DOHH2 (cell line): ENCODE measurements around the gene ANXA2.

Source experiments
- EZH2phosphoT487 ChIP-seq: fragments of 200-600 bp; sonication (generic); IDR thresholded peaks from 2 replicates; pipeline ENCODE4 v1.6.1; 2017; ENCODE audit warnings: borderline replicate concordance, mild to moderate bottlenecking, antibody characterized with exemption, low read length, moderate library complexity, mixed read lengths
- TF ChIP-seq, protein P1 (sequence below): fragments of 200-600 bp; sonication (generic); IDR thresholded peaks from one replicate; pipeline ENCODE4 v1.5.1; 2014; ENCODE audit warnings: antibody characterized with exemption, mild to moderate bottlenecking, low read depth, low read length; ENCODE audit not compliant: poor library complexity, severe bottlenecking

DNA sequence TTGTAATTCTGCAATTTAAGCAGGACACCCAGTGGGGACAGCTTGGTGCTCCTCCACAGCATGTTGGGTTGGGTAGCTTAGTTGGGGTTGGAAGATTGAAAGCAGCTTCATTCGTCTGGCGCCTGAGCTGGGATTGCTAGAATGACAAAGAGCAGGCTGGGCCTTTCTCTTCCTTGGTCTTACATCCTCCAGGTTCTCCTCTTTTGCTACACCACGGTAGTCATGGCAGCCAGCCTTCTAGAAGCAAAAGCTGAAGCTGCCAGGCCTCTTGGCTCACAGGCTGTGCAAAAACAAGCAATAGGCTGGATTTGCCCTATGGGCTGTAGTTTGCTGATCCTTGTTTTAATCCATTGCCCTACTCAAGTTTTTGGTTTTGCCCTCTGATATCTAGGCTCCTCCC, 3.2 kb upstream of the ANXA2 start:
- TF ChIP-seq, protein P1, sequence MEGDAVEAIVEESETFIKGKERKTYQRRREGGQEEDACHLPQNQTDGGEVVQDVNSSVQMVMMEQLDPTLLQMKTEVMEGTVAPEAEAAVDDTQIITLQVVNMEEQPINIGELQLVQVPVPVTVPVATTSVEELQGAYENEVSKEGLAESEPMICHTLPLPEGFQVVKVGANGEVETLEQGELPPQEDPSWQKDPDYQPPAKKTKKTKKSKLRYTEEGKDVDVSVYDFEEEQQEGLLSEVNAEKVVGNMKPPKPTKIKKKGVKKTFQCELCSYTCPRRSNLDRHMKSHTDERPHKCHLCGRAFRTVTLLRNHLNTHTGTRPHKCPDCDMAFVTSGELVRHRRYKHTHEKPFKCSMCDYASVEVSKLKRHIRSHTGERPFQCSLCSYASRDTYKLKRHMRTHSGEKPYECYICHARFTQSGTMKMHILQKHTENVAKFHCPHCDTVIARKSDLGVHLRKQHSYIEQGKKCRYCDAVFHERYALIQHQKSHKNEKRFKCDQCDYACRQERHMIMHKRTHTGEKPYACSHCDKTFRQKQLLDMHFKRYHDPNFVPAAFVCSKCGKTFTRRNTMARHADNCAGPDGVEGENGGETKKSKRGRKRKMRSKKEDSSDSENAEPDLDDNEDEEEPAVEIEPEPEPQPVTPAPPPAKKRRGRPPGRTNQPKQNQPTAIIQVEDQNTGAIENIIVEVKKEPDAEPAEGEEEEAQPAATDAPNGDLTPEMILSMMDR, result no peak
- no peak for TF ChIP-seq EZH2phosphoT487
